Measurements from ENCODE around the gene TOPORS. TPM values are rescaled to one million over a fixed set of nuclear protein-coding genes. Genes with fewer than 3 reads are reported as not detected.
"Not testable (repeated sequence)": the region's sequence is repeated elsewhere in the genome, so short reads cannot be mapped to it uniquely, and the experiment has no call there.

Gene TOPORS
- total RNA-seq, 2 experiments from 2014 or later = 16.3 to 16.8 TPM

- ChIA-PET POLR2A (interaction anchor here (0.9 to 2.1 kb wide), 3 partner anchors 25 to 27 kb away, joined by 3 to 8 read pairs (median 3); partner anchors contain the start of genes SMIM27 and TOPORS), CTCF (interaction anchor here (0.8 kb wide), 2 partner anchors 25 to 147 kb away, joined by 3 read pairs; no protein-coding TSS in a partner anchor)
Observed at GRCh38 chr9:32525709-32526030, 26.7 kb downstream of the TOPORS start.

GRCh38 chr9:32524892-32525708 is 27.3 kb downstream of the TOPORS start:
- POLR2A ChIA-PET = interaction anchor here (0.9 to 2.1 kb wide), 3 partner anchors 25 to 27 kb away, joined by 3 to 8 read pairs (median 3); partner anchors contain the start of genes SMIM27 and TOPORS

GRCh38 chr9:32524558-32524891 is 27.9 kb downstream of the TOPORS start:
- CTCF ChIA-PET, POLR2A ChIA-PET: not testable (repeated sequence)

More at GRCh38 chr9:32524892-32525708, 27.3 kb downstream of the TOPORS start:
- CTCF ChIA-PET = interaction anchor here (0.8 kb wide), 1 partner anchor 146 kb away, joined by 3 read pairs; no protein-coding TSS in a partner anchor

- ChIA-PET CTCF (no interaction called here), POLR2A (no interaction called here)
Observed at GRCh38 chr9:32523910-32524309, 28.5 kb downstream of the TOPORS start.

GRCh38 chr9:32518276-32518675 is 34.1 kb downstream of the TOPORS start:
- ChIA-PET CTCF (no interaction called here), POLR2A (no interaction called here)

GRCh38 chr9:32516241-32516640 is 36.1 kb downstream of the TOPORS start:
- POLR2A ChIA-PET = no interaction called here
- CTCF ChIA-PET = no interaction called here

GRCh38 chr9:32508728-32509127 is 43.7 kb downstream of the TOPORS start:
- CTCF ChIA-PET = interaction anchor here (1.8 kb wide), 1 partner anchor 71 kb away, joined by 4 read pairs; no protein-coding TSS in a partner anchor

GRCh38 chr9:32503008-32503407 is 49.4 kb downstream of the TOPORS start:
- ChIA-PET POLR2A (no interaction called here), CTCF (no interaction called here)

More at GRCh38 chr9:32508728-32509127, 43.7 kb downstream of the TOPORS start:
- POLR2A ChIA-PET = no interaction called here

GRCh38 chr9:32502464-32502863 is 49.9 kb downstream of the TOPORS start:
- POLR2A ChIA-PET = no interaction called here
- CTCF ChIA-PET = no interaction called here

GRCh38 chr9:32501868-32502267 is 50.5 kb downstream of the TOPORS start:
- ChIA-PET CTCF (no interaction called here), POLR2A (no interaction called here)

- ChIA-PET POLR2A (no interaction called here), CTCF (no interaction called here)
Observed at GRCh38 chr9:32500768-32501167, 51.6 kb downstream of the TOPORS start.

GRCh38 chr9:32497921-32498320 is 54.5 kb downstream of the TOPORS start:
- ChIA-PET POLR2A (no interaction called here), CTCF (interaction anchor here (1.0 kb wide), 1 partner anchor 74 kb away, joined by 5 read pairs; no protein-coding TSS in a partner anchor)

GRCh38 chr9:32490601-32491000 is 61.8 kb downstream of the TOPORS start:
- POLR2A ChIA-PET = no interaction called here
- CTCF ChIA-PET = no interaction called here

Other genes starting within 250 kb of the TOPORS start
- 10 to 100 TPM; 15.8 to 16.8 TPM for gene ACO1, start 167.9 kb downstream of the TOPORS start, total RNA-seq
- 1 to 10 TPM; 4.2 TPM for gene RIGI, start 26.4 kb downstream of the TOPORS start, total RNA-seq
- gene SMIM27, start 259 bp downstream of the TOPORS start, total RNA-seq = 10 to 100 TPM; 14.8 to 18.4 TPM
- gene NDUFB6, start 20.6 kb upstream of the TOPORS start, total RNA-seq = 10 to 100 TPM; 57.8 to 59.9 TPM
- gene TAF1L, start 83.1 kb upstream of the TOPORS start, total RNA-seq = not detected
- not detected for gene TMEM215, start 231.0 kb upstream of the TOPORS start, total RNA-seq

All from activated CD8-positive, alpha-beta memory T cell treated with anti-CD3 and anti-CD28 coated beads for 36 hours (primary cell).